Glomerular endothelial cell (primary cell): ENCODE measurements around the gene MLF1. TPM values are rescaled to one million over a fixed set of nuclear protein-coding genes. Genes with fewer than 3 reads are reported as not detected.
A peak's percentile ranks its signal among the peaks of the same experiment; 100 is the strongest.
"Not testable (repeated sequence)": the region's sequence is repeated elsewhere in the genome, so short reads cannot be mapped to it uniquely, and the experiment has no call there.

ENCODE experiments used
- DNase-seq: peaks from one replicate; pipeline ENCODE4 v3.0.0-alpha.2; 2011; ENCODE audit warnings: low read depth, low spot score; ENCODE audit errors: extremely low read depth
- total RNA-seq: library from RNA; depleted of rRNA; stranded (reverse); fragments of >200 nt; gene quantifications from 2 replicates; pipeline ENCODE4 v1.2.3, GENCODE V29; 2015

MLF1 gene
- total RNA-seq: 11.8 and 12.2 TPM in 2 replicates

DNA sequence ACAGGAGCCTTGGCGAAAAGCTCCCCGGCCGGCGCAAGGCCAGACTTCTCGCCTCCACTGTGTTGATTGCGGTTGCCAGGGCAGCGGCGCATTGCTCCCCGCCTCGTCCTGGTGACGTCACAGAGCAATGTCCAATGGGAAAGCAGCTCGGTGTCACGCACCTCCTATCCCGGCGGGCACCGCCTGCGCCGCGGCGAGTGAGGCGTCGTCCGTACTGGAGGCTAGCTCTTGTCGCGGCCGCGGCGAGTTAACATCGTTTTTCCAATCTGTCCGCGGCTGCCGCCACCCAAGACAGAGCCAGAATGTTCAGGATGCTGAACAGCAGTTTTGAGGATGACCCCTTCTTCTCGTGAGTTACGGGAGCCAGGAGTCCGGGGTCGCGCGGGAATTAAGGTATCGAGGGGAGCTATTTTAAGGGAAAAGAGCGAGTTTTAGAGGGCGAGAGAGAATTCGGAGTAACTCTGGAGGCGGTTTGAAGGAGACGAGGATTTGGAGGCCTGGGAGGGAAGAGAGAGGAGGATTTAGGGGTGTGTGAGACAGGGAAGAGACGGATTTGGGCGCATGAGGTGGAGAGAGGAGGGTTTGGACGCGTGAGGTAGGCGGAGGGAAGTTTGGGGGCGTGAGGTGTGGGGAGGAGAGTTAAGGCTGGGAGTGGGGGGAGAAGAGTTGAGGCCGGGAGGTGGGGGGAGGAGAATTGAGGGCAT is at the start of gene MLF1:
TSS of gene MLF1 (plus strand) at position 196 of the 704 bp plus-strand sequence. CDS start at position 303, 107 bp downstream.
- DNase-seq: peak; percentile 65

DNA sequence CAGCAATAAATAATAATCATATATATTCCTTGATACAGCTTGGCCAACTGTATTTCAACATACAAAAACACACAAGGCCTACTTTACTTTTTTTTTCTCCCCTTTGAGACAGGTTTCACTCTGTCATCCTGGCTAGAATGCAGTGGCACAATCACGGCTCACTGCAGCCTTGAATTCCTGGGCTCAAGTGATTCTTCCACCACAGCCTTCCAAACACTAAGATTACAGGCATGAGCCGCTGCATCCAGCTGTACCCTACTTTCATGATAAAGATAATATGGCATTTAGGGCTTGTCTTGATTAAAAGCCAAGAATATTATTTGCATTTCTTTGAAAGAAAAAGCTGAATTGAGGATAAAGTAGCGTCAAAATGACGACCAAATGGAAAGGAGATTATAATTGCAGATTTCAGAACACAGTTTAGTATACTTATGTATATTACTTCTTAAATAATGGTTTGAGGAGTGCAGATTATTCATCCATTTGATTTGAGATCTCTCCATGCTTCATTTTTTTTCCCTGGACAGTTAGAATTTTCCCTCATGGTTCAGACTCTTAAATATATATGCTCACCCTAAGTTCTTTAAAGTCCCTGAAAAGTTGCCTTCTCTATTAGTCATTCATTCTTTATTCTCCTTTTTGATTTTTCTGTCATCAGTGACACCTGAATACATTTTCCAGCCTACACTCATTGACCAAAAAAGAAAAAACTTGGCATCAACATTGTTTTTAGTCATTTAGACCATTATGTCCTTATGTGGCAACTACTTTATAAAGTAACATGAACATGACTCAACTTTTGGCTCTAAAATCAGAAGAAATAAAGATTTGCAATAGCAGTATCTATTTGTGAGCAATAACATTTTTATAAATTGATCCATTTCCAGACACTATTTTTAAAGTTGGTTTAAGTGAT is 48.5 kb upstream of the MLF1 start:
- no peak for DNase-seq

- no peak for DNase-seq
These were observed 42.8 kb upstream of the MLF1 start for GRCh38 chr3:158528076-158528674.

GRCh38 chr3:158531334-158531733 is 39.7 kb upstream of the MLF1 start:
- DNase-seq: no peak

- peak; percentile 23 for DNase-seq
These were observed 38.8 kb upstream of the MLF1 start for GRCh38 chr3:158532099-158532734.

DNA sequence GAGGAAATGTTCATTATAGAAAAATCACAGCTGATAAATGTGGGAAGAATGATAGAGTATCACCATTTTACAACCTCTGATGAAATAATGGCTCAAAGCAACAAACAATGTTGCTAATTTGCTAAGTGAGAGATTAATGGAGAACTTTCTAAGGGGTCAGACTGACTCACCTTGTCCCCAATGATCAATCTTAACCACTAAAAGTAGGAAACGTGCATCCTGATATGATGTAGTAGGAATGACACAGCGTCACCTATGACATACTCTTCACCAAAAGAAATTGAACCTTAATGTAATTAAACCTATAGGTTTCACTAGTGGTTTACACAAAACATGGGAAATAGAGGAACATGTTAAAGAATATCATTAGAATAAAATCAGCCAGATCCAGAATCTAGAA is 35.1 kb upstream of the MLF1 start:
- DNase-seq: no peak

DNA sequence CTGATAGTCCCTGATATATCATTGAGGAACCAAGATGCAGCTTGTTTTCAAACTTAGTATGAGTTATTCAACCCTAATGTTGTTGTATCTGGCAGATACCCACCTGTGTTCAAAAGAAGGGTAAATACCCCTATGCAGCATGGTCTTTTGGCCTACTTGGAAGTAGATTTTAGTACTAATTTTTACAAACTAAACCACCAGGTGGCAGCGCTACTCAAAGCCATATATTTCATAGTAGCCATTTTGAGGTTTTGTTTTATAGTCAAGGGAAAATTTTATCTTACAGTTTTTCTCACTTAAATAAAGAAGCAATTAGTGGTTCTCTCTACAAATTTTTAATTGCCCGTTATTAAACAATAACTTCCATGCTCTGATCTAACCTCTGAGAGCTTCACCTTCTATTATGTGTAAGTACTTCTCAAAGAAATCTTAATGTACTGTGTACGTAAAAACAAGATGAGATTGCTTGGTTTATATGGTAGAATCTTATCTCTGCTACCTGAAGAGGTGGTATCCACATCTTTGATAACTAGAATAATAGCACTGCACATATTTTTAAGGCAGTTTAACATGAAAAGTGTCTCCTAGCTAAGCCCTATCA is 31.5 kb upstream of the MLF1 start:
- peak; percentile 45 for DNase-seq

- DNase-seq: no peak
These were observed 30.9 kb upstream of the MLF1 start for GRCh38 chr3:158540066-158540465.

DNA sequence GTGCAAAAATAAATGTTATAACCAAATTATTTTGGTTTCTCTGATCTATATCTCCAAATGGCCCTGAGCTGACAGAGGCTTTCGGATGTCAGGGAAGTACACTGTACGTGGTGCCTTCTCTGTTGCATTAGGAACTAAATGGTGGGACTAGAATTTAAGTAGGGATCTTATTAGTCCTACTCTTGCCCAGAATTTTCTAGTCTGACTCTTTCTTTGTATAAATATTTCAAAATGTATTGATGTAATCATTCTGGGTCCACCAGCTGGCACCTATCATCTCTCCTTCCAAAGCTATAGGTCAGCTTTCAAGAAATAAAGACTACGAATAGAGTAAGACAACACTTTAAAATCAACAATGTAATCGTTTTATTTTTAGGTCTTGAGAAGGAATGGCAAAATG is 22.3 kb upstream of the MLF1 start:
- no peak for DNase-seq

GRCh38 chr3:158549938-158550337 is 21.1 kb upstream of the MLF1 start:
- DNase-seq: not testable (repeated sequence)

GRCh38 chr3:158552124-158552523 is 18.9 kb upstream of the MLF1 start:
- DNase-seq: no peak

DNA sequence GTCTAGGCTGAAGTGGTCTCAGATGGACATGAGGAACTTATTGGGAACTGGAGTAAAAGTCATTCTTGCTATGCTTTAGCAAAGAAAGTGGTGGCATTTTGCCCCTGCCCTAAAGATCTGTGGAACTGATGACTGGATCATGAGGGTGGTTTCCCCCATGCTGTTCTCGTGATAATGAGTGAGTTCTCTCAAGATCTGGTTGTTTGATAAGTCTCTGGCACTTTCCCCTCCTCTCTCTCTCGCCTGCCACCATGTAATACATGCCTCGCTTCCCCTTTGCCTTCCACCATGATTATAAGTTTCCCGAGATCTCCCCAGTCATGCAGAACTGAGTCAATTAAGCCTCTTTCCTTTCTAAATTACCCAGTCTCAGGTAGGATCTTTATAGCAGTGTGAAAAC is 11.5 kb upstream of the MLF1 start:
- no peak for DNase-seq

DNA sequence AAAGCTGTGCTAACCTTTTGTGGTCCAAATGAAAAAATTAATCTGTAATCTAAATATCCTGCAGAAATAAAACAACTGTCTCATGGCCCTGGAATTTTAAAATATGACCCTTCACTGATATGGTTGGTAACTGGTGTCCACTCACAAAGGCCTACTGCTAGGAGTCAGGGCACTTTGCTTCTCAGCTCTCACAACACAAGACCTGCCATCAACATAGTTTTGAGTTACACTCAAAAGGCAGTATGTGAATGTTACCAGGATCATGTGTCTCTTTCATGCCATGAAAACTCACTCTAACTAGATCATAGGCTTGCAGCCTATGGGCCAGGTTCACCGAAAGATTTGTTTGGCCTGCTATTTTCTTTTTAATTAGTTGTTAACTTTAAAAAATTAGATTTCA is 10.0 kb upstream of the MLF1 start:
- no peak for DNase-seq

GRCh38 chr3:158562674-158563073 is 8.3 kb upstream of the MLF1 start:
- DNase-seq: no peak

GRCh38 chr3:158563076-158563475 is 7.9 kb upstream of the MLF1 start:
- DNase-seq: no peak

DNA sequence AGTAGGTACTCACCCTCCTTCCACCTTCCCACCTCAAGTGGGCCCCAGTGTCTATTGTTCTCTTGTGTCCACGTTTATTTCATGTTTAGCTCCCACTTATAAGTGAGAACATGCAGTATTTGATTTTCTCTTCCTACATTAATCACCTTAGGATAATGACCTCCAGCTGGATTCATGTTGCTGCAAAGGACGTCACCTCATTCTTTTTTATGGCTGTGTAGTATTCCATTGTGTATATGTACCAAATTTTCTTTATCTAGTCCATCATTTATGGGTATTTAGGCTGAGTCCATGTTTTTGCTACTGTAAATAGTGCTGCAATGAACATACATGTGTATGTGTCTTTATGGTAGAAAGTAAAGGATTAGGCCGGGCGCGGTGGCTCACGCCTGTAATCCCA is 5.9 kb upstream of the MLF1 start:
- DNase-seq: no peak

GRCh38 chr3:158568784-158569183 is 2.2 kb upstream of the MLF1 start:
- no peak for DNase-seq

GRCh38 chr3:158569794-158570193 is 1.2 kb upstream of the MLF1 start:
- DNase-seq: no peak

GRCh38 chr3:158571969-158572765 is 1.2 kb downstream of the MLF1 start:
- DNase-seq: no peak

GRCh38 chr3:158572766-158573060 is 1.7 kb downstream of the MLF1 start:
- no peak for DNase-seq
